GM10847 (cell line): ENCODE results near the gene ZDHHC5.
A peak's percentile ranks its signal among the peaks of the same experiment; 100 is the strongest.

ENCODE experiments used
- POLR2A ChIP-seq: IDR thresholded peaks from 2 replicates; pipeline ENCODE4 v1.6.1; 2011; ENCODE audit not compliant: insufficient read length; ENCODE audit errors: extremely low read depth

The ZDHHC5 gene, protein sequence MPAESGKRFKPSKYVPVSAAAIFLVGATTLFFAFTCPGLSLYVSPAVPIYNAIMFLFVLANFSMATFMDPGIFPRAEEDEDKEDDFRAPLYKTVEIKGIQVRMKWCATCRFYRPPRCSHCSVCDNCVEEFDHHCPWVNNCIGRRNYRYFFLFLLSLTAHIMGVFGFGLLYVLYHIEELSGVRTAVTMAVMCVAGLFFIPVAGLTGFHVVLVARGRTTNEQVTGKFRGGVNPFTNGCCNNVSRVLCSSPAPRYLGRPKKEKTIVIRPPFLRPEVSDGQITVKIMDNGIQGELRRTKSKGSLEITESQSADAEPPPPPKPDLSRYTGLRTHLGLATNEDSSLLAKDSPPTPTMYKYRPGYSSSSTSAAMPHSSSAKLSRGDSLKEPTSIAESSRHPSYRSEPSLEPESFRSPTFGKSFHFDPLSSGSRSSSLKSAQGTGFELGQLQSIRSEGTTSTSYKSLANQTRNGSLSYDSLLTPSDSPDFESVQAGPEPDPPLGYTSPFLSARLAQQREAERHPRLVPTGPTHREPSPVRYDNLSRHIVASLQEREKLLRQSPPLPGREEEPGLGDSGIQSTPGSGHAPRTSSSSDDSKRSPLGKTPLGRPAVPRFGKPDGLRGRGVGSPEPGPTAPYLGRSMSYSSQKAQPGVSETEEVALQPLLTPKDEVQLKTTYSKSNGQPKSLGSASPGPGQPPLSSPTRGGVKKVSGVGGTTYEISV

GRCh38 chr11:57667736-57668433 lies at the start of gene ZDHHC5:
TSS of gene ZDHHC5 (plus strand) at chr11:57668114. CDS start at chr11:57673091, 4,977 bp downstream.
- peak; percentile 88 for TF ChIP-seq POLR2A

GRCh38 chr11:57618438-57618837 lies 49.5 kb upstream of the ZDHHC5 start:
- TF ChIP-seq POLR2A = no peak

- TF ChIP-seq POLR2A = no peak
Observed at GRCh38 chr11:57619331-57619730, 48.6 kb upstream of the ZDHHC5 start.

DNA sequence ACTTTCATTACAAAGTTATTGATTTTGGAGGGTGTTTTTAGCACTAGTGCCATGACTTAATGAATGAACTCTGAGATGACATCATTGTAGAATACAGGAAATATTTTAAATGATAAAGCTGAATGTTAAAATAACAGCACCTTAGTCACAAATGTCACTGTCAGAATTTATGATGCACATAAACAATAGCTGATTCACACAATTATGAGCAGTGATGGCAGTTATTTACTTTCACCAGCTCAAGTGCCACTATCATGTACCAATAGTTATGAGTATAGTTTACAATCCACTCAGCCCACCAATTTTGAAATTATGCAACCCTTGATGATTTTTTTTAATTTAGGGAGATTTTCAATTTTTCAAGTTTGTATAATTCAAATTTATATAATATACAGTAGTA lies 47.4 kb upstream of the ZDHHC5 start:
- no peak for TF ChIP-seq POLR2A

GRCh38 chr11:57622263-57622662 lies 45.7 kb upstream of the ZDHHC5 start:
- TF ChIP-seq POLR2A = no peak

- TF ChIP-seq POLR2A = no peak
Observed at GRCh38 chr11:57624864-57625263, 43.0 kb upstream of the ZDHHC5 start.

- TF ChIP-seq POLR2A = no peak
Observed at GRCh38 chr11:57626895-57627294, 41.0 kb upstream of the ZDHHC5 start.

DNA sequence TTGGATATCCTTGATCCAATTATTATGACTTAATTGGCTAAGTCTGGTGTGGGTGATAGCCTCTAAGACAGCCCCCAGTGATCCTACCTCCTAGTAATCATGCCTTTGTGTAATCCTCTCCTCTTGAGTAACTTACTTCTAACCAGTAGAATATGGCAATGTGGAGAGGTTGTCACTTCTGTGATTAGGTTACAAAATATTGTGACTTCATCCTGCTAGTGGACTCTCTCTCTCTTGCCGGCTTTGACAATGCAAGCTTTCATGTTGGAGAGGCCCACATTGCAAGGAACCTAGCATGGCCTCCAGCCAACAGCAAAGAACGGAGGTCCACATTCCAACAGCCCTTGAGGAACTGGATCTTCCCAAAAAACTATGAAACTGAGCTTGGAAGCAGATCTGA lies 37.7 kb upstream of the ZDHHC5 start:
- no peak for TF ChIP-seq POLR2A

DNA sequence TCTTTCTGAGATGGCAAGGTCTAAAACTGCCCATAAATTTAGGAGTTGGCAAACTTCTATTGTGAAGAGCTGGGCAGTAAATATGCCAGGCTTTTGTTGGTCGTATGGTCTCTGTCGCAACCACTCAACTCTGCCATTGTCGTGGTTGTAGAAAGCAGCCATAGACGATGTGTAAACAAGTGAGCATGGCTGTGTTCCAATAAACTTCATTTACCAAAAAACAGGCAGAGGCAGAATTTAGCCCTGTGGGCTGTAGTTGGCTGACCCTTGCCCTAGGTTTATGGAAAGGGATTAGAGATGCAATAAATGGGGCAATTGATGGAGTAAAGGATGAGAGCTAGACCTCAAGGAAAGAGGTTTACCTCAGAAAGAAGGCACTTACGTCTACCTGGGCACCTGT lies 35.8 kb upstream of the ZDHHC5 start:
- TF ChIP-seq POLR2A = no peak

- no peak for TF ChIP-seq POLR2A
Observed at GRCh38 chr11:57633394-57634070, 34.4 kb upstream of the ZDHHC5 start.

DNA sequence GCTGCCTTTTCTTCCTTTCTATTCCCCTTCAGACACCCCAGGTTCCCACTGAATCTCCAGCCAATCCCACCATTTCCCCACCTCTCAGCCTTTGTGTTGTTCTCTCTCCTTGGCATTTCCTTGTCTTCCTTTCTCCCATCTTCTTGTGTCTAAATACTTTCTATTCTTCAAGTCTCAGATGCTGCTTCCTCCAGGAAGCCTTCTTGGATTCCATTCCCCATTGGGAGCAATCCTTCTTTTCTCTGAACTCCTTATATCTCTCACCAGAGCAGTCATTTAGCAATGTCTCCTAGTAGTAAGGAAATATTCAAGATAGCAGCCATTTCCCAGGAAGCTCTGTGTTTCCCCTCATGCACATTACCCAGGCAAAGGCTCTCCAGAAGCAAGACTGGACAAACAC lies 33.6 kb upstream of the ZDHHC5 start:
- TF ChIP-seq POLR2A = no peak

GRCh38 chr11:57635246-57635645 lies 32.7 kb upstream of the ZDHHC5 start:
- no peak for TF ChIP-seq POLR2A

DNA sequence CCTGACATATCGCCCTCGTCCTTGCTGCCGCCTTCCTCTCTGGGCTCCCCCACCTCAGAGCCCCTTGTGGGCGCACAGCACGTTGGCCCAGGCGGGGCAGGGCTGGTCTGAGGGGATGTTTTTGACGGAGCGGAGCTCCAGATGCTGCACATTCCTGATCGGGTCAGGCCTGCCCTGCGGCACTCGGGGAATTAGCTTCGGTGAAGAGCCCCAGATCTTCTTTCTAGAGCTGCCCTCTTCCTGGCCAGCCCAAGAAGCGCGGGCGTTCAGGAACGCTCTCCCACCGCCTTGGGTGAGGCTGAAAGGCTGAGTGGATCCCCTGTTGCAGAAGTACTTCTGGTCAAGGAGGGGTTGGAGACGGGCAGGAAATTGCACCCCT lies 30.3 kb upstream of the ZDHHC5 start:
- TF ChIP-seq POLR2A = no peak

GRCh38 chr11:57638005-57638781 lies 29.7 kb upstream of the ZDHHC5 start:
- TF ChIP-seq POLR2A = no peak

GRCh38 chr11:57638811-57639320 lies 29.0 kb upstream of the ZDHHC5 start:
- no peak for TF ChIP-seq POLR2A
